HepG2 (cell line): ENCODE measurements around the gene ZNHIT1. TPM values are rescaled to one million over a fixed set of nuclear protein-coding genes. Genes with fewer than 3 reads are reported as not detected.

Source experiments
- AHDC1 ChIP-seq: sonication (generic); formaldehyde crosslinking; IDR thresholded peaks from 2 replicates; pipeline ENCODE4 v1.5.1; 2020; ENCODE audit warnings: mild to moderate bottlenecking, missing genetic modification reagents, borderline replicate concordance
- ERF ChIP-seq: IDR thresholded peaks from 2 replicates; pipeline ENCODE4 v1.6.1; 2018; ENCODE audit warnings: missing biosample characterization, missing genetic modification reagents
- IRF2 ChIP-seq: IDR thresholded peaks from 2 replicates; pipeline ENCODE4 v1.6.1; 2018; ENCODE audit warnings: missing genetic modification reagents, missing compliant biosample characterization
- MIER2 ChIP-seq: IDR thresholded peaks from 2 replicates; pipeline ENCODE4 v1.6.1; 2016; ENCODE audit warnings: missing biosample characterization, missing genetic modification reagents
- PCBP1 ChIP-seq: fragments of 200-400 bp; formaldehyde crosslinking; IDR thresholded peaks from 2 replicates; pipeline ENCODE4 v1.6.1; 2017; ENCODE audit warnings: mild to moderate bottlenecking, low read depth, low read length, borderline replicate concordance
- PHF8 ChIP-seq: sonication (generic); formaldehyde crosslinking; IDR thresholded peaks from 2 replicates; pipeline ENCODE4 v1.5.0; 2020; ENCODE audit warnings: missing genetic modification reagents
- STAT6 ChIP-seq: sonication (generic); formaldehyde crosslinking; IDR thresholded peaks from 2 replicates; pipeline ENCODE4 v1.4.0; 2020; ENCODE audit warnings: missing genetic modification reagents, mild to moderate bottlenecking, borderline replicate concordance
- ZBTB2 ChIP-seq: sonication (generic); formaldehyde crosslinking; IDR thresholded peaks from 2 replicates; pipeline ENCODE4 v1.8.0; 2022; ENCODE audit warnings: low read depth, missing genetic modification reagents
- ZBTB37 ChIP-seq: sonication (generic); formaldehyde crosslinking; IDR thresholded peaks from 2 replicates; pipeline ENCODE4 v1.4.0; 2020; ENCODE audit warnings: mild to moderate bottlenecking, missing genetic modification reagents
- ZNF280B ChIP-seq: sonication (generic); formaldehyde crosslinking; IDR thresholded peaks from 2 replicates; pipeline ENCODE4 v1.5.0; 2020; ENCODE audit warnings: missing genetic modification reagents, mild to moderate bottlenecking, borderline replicate concordance
- polyA plus RNA-seq, 8 experiments: library from polyadenylated mRNA; depleted of rRNA in 3 of 8; stranded (reverse) in 7 of 8; unstranded in 1 of 8; fragments of >200 nt; fragmentation: Illumina TruSeq in 4 of 8; extraction: Trizol in 4 of 8; gene quantifications; 2 replicates each; pipeline versions ENCODE4 v1.2.1 to v1.2.3, GENCODE V29; 2011 to 2016; ENCODE audit warnings: low read depth in 4 of 8, missing spikeins in 1 of 8, mixed read lengths in 1 of 8; ENCODE audit not compliant: insufficient read depth in 1 of 8
- total RNA-seq, 5 experiments: library from RNA; depleted of rRNA; stranded (reverse); fragments of >200 nt; fragmentation: Illumina TruSeq; extraction: Trizol; gene quantifications; 2 replicates each; pipeline ENCODE4 v1.2.3, GENCODE V29; 2016; ENCODE audit warnings: low read depth in 1 of 5

The ZNHIT1 gene
- total and polyA plus RNA-seq, 2 of the 13 experiments (the other 11 are each of a cell fraction or from before 2014, with no cell fraction given): 32.5 to 64.5 TPM

GRCh38 chr7:101200862-101201599 is 16.9 kb upstream of the ZNHIT1 start, which contains the start of gene MOGAT3 (continued):
- TF ChIP-seq IRF2 (peak; percentile 67), ZNF280B (CRISPR knock-in tag) (peak; percentile 76; the same call in 1 of the 2 replicates), STAT6 (CRISPR knock-in tag) (0 out of 2 replicates have a peak, but pooled peaks have one; percentile 38), PCBP1 (no peak), ZBTB37 (CRISPR knock-in tag) (0 out of 2 replicates have a peak, but pooled peaks have one; percentile 46), MIER2 (CRISPR knock-in tag) (peak; percentile 29; the same call in 1 of the 2 replicates), PHF8 (CRISPR knock-in tag) (peak; percentile 63; the same call in 1 of the 2 replicates), ZBTB2 (CRISPR knock-in tag) (no peak), ERF (CRISPR knock-in tag) (peak; percentile 95), AHDC1 (CRISPR knock-in tag) (peak; percentile 81; the same call in 1 of the 2 replicates)
